Gastrocnemius medialis (tissue), 4 donors: ENCODE results near the gene MAN1C1. TPM values are rescaled to one million over a fixed set of nuclear protein-coding genes. Genes with fewer than 3 reads are reported as not detected.
A peak's percentile ranks its signal among the peaks of the same experiment; 100 is the strongest.

Experiments used
- ATAC-seq, 2 donors: fragments of 150-250 bp; one replicate each; pipeline ENCODE4 v1.9.1; 2016
- DNase-seq, 2 donors: peaks; one replicate each; pipeline ENCODE4 v3.0.0-alpha.2; 2019
- H3K27ac ChIP-seq, 4 donors: fragments of 200-600 bp; sonication (generic); 1 replicate in 1 of 4; 2 replicates in 3 of 4; pipeline ENCODE4 v1.5.1; 2016 to 2018; ENCODE audit warnings: mild to moderate bottlenecking in 2 of 4, moderate library complexity in 1 of 4
- H3K27me3 ChIP-seq, 3 donors: fragments of 200-600 bp; sonication (generic) in 2 of 3; 1 replicate in 1 of 3; 2 replicates in 2 of 3; pipeline versions ENCODE4 v1.5.1 to v1.6.0; 2016 to 2019; ENCODE audit warnings: mild to moderate bottlenecking in 1 of 3, moderate library complexity in 1 of 3
- H3K36me3 ChIP-seq, 2 donors: fragments of 200-600 bp; sonication (generic) in 1 of 2; one replicate each; pipeline ENCODE4 v1.5.1; 2017 to 2018
- H3K4me1 ChIP-seq, 2 donors: fragments of 200-600 bp; sonication (generic) in 1 of 2; one replicate each; pipeline ENCODE4 v1.5.1; 2016 to 2017; ENCODE audit warnings: mild to moderate bottlenecking in 2 of 2
- H3K4me3 ChIP-seq, 4 donors: fragments of 200-600 bp; sonication (generic) in 3 of 4; 1 replicate in 1 of 4; 2 replicates in 3 of 4; pipeline ENCODE4 v1.5.1; 2016 to 2019; ENCODE audit warnings: mild to moderate bottlenecking in 2 of 4
- H3K9me3 ChIP-seq, 3 donors: fragments of 200-600 bp; sonication (generic) in 2 of 3; 1 replicate in 1 of 3; 2 replicates in 2 of 3; pipeline ENCODE4 v1.5.1; 2016 to 2019
- POLR2A ChIP-seq, 2 donors: fragments of 450-650 bp; IDR thresholded peaks; one replicate each; pipeline ENCODE4 v1.6.1; 2017; ENCODE audit warnings: antibody characterized with exemption in 2 of 2, mild to moderate bottlenecking in 2 of 2, moderate library complexity in 2 of 2
- in situ Hi-C, 4 donors: fragments of 200-750 bp; cut with MboI; loops; one replicate each; pipeline versions ENCODE4 v1.15.0 to v1.8.0; 2017; ENCODE audit warnings: low sequenced_read_pairs in 4 of 4
- intact Hi-C: fragments of 100-400 bp; cut with DNase I; formaldehyde crosslinking; loops from one replicate; pipeline ENCODE4 v1.15.1; 2023; ENCODE audit warnings: low total_unique reads
- total RNA-seq, 4 donors: library from RNA; depleted of rRNA; stranded (reverse); fragments of >200 nt; gene quantifications; one replicate each; pipeline versions ENCODE4 v1.1.0 to v1.2.3, GENCODE V29; 2016
- TF ChIP-seq, protein P1 (sequence below), 5 experiments: fragments of 450-650 bp in 3 of 5; fragments of 200-600 bp in 2 of 5; sonication (generic) in 2 of 5; IDR thresholded peaks in 4 of 5; conservative IDR thresholded peaks in 1 of 5; 1 replicate in 4 of 5; 2 replicates in 1 of 5; pipeline ENCODE4 v1.5.1; 2016 to 2019; ENCODE audit warnings: antibody characterized with exemption in 5 of 5, mild to moderate bottlenecking in 3 of 5, moderate library complexity in 3 of 5

Gene MAN1C1
- total RNA-seq, 4 donors from 2014 or later = 2.0 to 4.4 (median 2.5) TPM

DNA sequence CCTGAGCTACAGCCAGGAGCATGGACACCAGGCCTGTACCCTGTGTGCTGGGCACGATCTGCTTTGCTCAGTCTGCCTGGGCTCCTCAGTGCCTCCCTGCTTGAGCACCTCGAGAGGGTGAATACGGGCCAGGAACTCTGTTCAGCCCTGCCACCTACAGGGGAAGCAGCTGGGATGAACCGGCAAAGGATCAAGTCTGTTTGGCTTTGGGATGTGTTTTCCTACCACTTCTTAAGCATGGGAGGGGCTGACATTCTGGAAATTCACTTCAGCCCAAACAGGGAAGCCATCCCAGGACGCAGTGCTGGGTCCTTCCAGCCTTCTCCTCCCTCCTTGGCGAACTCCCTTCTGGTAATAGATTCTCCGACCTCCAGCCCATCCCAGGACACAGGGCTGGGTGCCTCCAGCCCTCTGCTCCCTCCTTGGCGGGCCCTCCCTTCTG, 127.6 kb downstream of the MAN1C1 start:
- ATAC-seq (peak; percentile 86 to 88), DNase-seq (peak; percentile 73 to 86)
- intact Hi-C loops = loop anchor here (1.0 kb wide), 2 partner anchors 126 to 136 kb away; no protein-coding TSS in a partner anchor
- H3K4me1 ChIP-seq = peaks cover 31 to 32% of the 10 kb centered on the region in 2 donors
- H3K27ac ChIP-seq = peak overlapping the region; percentile 90 to 95 (median 94)
- H3K4me3 ChIP-seq = no peak overlapping the region
- H3K9me3 ChIP-seq = no peaks in the 10 kb centered on the region
- in situ Hi-C loops = loop anchor here in 2 of 4 donors (10.0 to 25.0 kb wide), 2 partner anchors 61 to 132 kb away; partner anchors contain the start of genes MAN1C1 (in 1 of the 2) and SELENON (in 1 of the 2)
- TF ChIP-seq POLR2A (IDR thresholded peaks at IDR 0.05) = no peak
- TF ChIP-seq, protein P1, sequence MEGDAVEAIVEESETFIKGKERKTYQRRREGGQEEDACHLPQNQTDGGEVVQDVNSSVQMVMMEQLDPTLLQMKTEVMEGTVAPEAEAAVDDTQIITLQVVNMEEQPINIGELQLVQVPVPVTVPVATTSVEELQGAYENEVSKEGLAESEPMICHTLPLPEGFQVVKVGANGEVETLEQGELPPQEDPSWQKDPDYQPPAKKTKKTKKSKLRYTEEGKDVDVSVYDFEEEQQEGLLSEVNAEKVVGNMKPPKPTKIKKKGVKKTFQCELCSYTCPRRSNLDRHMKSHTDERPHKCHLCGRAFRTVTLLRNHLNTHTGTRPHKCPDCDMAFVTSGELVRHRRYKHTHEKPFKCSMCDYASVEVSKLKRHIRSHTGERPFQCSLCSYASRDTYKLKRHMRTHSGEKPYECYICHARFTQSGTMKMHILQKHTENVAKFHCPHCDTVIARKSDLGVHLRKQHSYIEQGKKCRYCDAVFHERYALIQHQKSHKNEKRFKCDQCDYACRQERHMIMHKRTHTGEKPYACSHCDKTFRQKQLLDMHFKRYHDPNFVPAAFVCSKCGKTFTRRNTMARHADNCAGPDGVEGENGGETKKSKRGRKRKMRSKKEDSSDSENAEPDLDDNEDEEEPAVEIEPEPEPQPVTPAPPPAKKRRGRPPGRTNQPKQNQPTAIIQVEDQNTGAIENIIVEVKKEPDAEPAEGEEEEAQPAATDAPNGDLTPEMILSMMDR (IDR thresholded peaks at IDR 0.05 in 4 of 5, conservative IDR thresholded peaks at IDR 0.05 in 1 of 5) = peak; percentile 42 to 65 (median 55)
- H3K36me3 ChIP-seq = no peaks in the 10 kb centered on the region
- H3K27me3 ChIP-seq = no peaks in the 10 kb centered on the region

DNA sequence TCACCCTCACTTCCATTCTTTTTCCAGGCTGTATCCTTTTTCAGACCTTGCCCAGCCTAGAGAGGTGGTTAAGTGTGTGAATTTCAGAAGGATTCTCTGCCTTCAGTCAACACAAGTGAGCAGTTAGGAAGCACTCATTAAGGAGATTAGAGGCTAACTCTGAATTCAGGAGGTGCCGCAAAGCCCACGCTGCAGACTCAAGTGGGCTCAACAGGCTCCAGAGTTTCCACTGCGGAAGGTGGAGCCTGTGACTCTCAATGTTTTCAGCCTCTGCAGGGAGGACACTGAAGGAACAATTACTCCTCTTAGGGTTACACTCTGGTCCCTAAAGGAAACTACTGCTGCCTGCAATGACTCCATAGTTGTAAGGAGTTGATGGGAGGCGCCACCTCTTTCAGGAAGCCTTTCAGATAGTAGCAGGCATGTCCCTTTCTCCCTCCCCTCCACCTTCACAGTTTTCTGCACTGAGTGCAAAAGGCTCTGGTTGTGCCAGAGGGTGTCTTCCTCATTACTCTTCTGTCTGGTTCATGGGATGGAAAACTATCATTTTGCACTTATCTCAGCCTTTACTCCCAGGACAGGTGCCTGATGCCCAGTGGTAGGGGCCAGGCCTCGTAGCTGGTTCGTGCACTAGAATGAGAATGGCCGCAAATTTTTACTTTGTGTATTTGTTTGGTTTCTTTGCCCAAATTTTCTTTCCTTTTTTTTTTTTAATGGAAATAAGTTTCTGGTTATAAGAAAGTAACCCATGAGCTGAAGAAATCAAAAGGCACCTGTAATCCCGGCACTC, 128.2 kb downstream of the MAN1C1 start:
- H3K27me3 ChIP-seq = no peaks in the 10 kb centered on the region
- in situ Hi-C loops = loop anchor here in 3 of 4 donors (5.0 to 25.0 kb wide), 3 partner anchors 60 to 138 kb away; partner anchors contain the start of genes MAN1C1 (in 1 of the 3) and SELENON (in 1 of the 3)
- H3K4me3 ChIP-seq = no peak overlapping the region
- peaks cover 31 to 32% of the 10 kb centered on the region in 2 donors for H3K4me1 ChIP-seq
- H3K36me3 ChIP-seq = no peaks in the 10 kb centered on the region
- no peaks in the 10 kb centered on the region for H3K9me3 ChIP-seq
- no peak for ATAC-seq
- H3K27ac ChIP-seq = peak overlapping the region; percentile 90 to 95 (median 94)
- no peak for TF ChIP-seq POLR2A (IDR thresholded peaks at IDR 0.05)
- TF ChIP-seq, protein P1 (IDR thresholded peaks at IDR 0.05 in 4 of 5, conservative IDR thresholded peaks at IDR 0.05 in 1 of 5) = no peak
- intact Hi-C loops = loop anchor here (1.0 kb wide), 2 partner anchors 127 to 137 kb away; no protein-coding TSS in a partner anchor
- no peak for DNase-seq

DNA sequence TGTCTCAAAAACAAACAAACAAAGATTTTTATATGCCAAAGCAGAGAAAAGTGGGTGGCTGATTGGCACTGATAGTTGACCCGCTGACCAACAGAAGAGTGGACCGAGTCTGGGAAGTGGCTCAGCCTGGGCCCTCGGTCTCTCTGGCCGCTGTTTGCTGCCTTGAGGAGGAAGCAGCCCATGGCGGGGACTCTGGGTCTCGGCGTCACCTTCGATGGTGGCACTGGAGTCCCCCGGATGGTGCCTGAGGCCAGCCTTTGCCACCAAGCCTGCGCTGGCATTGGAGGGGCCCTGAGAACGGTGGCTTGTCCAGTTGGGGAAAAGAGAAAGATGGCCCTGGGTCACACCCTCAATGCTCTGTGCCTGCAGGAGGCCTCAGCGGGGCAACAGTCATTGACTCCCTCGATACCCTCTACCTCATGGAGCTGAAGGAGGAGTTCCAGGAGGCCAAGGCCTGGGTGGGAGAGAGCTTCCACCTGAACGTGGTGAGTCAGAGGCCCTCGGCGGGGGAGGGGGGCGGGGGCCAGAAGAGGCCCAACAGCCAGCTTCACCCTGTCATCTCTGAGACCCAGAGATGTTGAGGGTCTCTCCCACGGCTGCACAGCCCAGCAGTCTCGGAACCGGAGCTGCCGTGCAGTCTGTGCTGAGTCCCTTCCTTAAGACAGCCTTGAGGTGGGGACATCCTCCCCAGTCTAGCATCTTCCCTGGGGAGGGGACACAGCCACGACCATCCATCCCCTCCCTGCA, 129.9 kb downstream of the MAN1C1 start:
- in situ Hi-C loops (loop anchor here in 3 of 4 donors (5.0 to 25.0 kb wide), 3 partner anchors 58 to 139 kb away; partner anchors contain the start of genes MAN1C1 (in 1 of the 3) and SELENON (in 1 of the 3)), intact Hi-C loops (no loop called here)
- H3K4me3 ChIP-seq = no peak overlapping the region
- no peaks in the 10 kb centered on the region for H3K27me3 ChIP-seq
- TF ChIP-seq, protein P1 (IDR thresholded peaks at IDR 0.05 in 4 of 5, conservative IDR thresholded peaks at IDR 0.05 in 1 of 5) = no peak
- no peak for TF ChIP-seq POLR2A (IDR thresholded peaks at IDR 0.05)
- no peak for DNase-seq
- no peaks in the 10 kb centered on the region for H3K36me3 ChIP-seq
- no peaks in the 10 kb centered on the region for H3K9me3 ChIP-seq
- no peak for ATAC-seq
- H3K27ac ChIP-seq = no peak overlapping the region
- peaks cover 31 to 32% of the 10 kb centered on the region in 2 donors for H3K4me1 ChIP-seq

DNA sequence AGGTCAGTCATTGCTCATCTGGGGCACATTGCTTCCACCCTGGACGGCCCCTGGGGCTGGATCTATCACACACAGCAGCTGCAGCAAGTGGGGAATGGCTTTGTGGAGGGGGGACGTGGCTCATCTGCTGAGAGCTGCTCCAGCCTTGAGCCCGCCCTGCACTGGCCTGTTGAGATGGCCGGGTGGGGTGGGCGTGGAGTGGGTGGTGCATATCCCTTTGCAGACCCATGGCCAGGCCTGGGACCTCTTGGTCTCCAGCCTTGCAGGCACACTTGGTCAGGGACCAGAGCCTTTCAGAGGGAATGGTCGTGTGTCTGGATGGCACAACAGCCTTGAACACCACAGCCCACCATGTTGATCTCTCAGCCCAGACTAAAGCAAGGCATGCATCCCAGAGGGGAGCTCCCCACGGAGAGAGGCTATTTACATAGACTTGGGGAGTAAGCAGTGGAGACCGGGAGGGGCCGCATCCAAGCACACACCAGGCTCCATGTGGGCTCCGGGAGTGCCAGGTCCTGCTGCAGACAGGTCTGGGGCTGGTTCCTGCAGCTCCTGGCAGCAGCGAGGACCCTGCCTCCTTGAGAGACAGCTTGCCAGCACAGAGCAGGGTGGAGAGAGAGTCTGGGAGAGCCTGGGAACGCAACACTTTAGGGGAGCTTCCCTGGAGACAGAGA, 130.6 kb downstream of the MAN1C1 start:
- DNase-seq = no peak
- intact Hi-C loops = no loop called here
- no peak for ATAC-seq
- H3K27me3 ChIP-seq = no peaks in the 10 kb centered on the region
- in situ Hi-C loops = loop anchor here in 3 of 4 donors (5.0 to 25.0 kb wide), 3 partner anchors 58 to 140 kb away; partner anchors contain the start of genes MAN1C1 (in 1 of the 3) and SELENON (in 1 of the 3)
- H3K36me3 ChIP-seq = no peaks in the 10 kb centered on the region
- TF ChIP-seq POLR2A (IDR thresholded peaks at IDR 0.05) = no peak
- TF ChIP-seq, protein P1 (IDR thresholded peaks at IDR 0.05 in 4 of 5, conservative IDR thresholded peaks at IDR 0.05 in 1 of 5) = no peak
- no peak overlapping the region for H3K27ac ChIP-seq
- H3K4me3 ChIP-seq = no peak overlapping the region
- no peaks in the 10 kb centered on the region for H3K9me3 ChIP-seq
- peaks cover 31 to 32% of the 10 kb centered on the region in 2 donors for H3K4me1 ChIP-seq
